ENCODE data around the gene RFX7.

The RFX7 gene

DNA sequence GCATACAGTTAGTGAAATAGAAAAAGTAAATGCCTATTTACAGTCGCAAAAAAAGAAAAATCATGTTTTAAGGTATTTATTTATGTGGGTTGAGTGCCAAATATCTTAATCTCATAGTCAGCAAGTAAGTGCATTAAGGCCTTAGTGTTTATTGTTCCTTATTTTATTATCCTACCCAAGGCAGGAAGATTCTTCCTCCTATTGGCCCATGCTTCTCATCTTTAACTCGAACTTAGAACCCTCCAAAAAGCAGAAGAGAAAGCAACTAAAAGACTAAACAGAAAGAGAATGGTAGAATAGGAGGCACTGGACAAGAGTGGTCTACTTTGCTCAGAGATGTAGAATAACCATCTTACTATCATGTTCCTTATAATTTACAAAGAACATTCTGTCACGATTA lies 7.5 kb downstream of the RFX7 start:
- Mint-ChIP-seq H3K27me3 (no peaks in the 10 kb centered on the region), H3K4me3 (no peak overlapping the region), H3K36me3 (ENCODE audit: insufficient read depth) (peaks cover 3% of the 10 kb centered on the region), H3K9me3 (peaks cover 16% of the 10 kb centered on the region), H3K27ac (ENCODE audit: low read depth) (peak overlapping the region; percentile 26), H3K4me1 (peaks cover 41% of the 10 kb centered on the region)
- no peak for ATAC-seq (replicated peaks; ENCODE audit: extremely low read depth, poor library complexity, severe bottlenecking)
- no peak for DNase-seq (ENCODE audit: low spot score in 2 of 2)

DNA sequence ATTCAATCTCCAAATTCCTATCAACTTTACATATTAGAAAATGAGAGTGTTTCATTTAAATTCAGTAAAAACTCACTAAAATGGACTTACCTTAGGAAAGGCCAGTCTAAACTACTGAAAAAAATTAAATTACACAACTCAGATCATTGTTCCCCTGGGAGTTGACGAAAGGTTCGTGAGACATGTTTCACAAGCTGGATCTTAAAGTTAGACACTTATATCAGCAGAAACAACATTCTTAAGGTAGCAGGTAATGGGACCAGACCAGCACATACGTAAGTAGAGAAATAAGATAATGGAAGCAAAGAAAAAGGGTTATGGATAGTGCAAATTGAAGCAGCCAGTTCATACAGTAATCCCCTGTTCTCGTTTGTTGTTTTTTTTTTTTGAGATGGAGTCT lies 8.9 kb downstream of the RFX7 start:
- H3K4me3 Mint-ChIP-seq, result no peak overlapping the region
- H3K4me1 Mint-ChIP-seq, result peaks cover 46% of the 10 kb centered on the region
- peaks cover 7% of the 10 kb centered on the region for H3K36me3 Mint-ChIP-seq (ENCODE audit: insufficient read depth)
- H3K27ac Mint-ChIP-seq (ENCODE audit: low read depth), result no peak overlapping the region
- ATAC-seq (replicated peaks; ENCODE audit: extremely low read depth, poor library complexity, severe bottlenecking) (no peak), DNase-seq (ENCODE audit: low spot score in 2 of 2) (no peak)
- H3K27me3 Mint-ChIP-seq, result no peaks in the 10 kb centered on the region
- H3K9me3 Mint-ChIP-seq, result peaks cover 23% of the 10 kb centered on the region

GRCh38 chr15:56233549-56233948 lies 10.1 kb downstream of the RFX7 start:
- peaks cover 42% of the 10 kb centered on the region for H3K4me1 Mint-ChIP-seq
- H3K4me3 Mint-ChIP-seq, result no peak overlapping the region
- DNase-seq (ENCODE audit: low spot score in 2 of 2) (no peak), ATAC-seq (replicated peaks; ENCODE audit: extremely low read depth, poor library complexity, severe bottlenecking) (no peak)
- peaks cover 23% of the 10 kb centered on the region for H3K9me3 Mint-ChIP-seq
- H3K36me3 Mint-ChIP-seq (ENCODE audit: insufficient read depth), result peaks cover 7% of the 10 kb centered on the region
- H3K27me3 Mint-ChIP-seq, result no peaks in the 10 kb centered on the region
- H3K27ac Mint-ChIP-seq (ENCODE audit: low read depth), result no peak overlapping the region

DNA sequence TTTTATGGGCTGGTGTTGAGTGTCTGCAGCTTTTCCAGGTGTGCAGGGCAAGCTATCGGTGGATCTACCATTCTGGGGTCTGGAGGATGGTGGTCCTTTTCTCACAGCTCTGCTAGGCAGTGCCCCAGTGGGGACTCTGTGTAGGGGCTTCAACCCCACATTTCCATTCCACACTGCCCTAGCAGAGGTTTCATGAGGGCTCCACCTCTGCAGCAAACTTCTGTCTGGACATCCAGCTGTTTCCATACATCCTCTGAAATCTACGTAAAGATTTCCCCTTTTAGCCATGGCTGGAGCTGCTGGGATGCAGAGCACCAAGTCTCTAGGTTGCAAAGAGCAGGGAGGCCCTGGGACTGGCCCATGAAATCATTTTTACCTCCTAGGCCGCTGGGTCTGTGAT lies 11.6 kb downstream of the RFX7 start:
- Mint-ChIP-seq H3K36me3 (ENCODE audit: insufficient read depth) (peaks cover 5% of the 10 kb centered on the region), H3K9me3 (peaks cover 32% of the 10 kb centered on the region), H3K4me3 (no peak overlapping the region), H3K27me3 (no peaks in the 10 kb centered on the region), H3K4me1 (peaks cover 41% of the 10 kb centered on the region), H3K27ac (ENCODE audit: low read depth) (no peak overlapping the region)
- ATAC-seq (replicated peaks; ENCODE audit: extremely low read depth, poor library complexity, severe bottlenecking) (no peak), DNase-seq (ENCODE audit: low spot score in 2 of 2) (no peak)

GRCh38 chr15:56228854-56229253 lies 14.8 kb downstream of the RFX7 start:
- no peak for ATAC-seq (replicated peaks; ENCODE audit: extremely low read depth, poor library complexity, severe bottlenecking)
- H3K27me3 Mint-ChIP-seq, result no peaks in the 10 kb centered on the region
- H3K36me3 Mint-ChIP-seq (ENCODE audit: insufficient read depth), result peaks cover 6% of the 10 kb centered on the region
- no peak for DNase-seq (ENCODE audit: low spot score in 2 of 2)
- peaks cover 30% of the 10 kb centered on the region for H3K9me3 Mint-ChIP-seq
- H3K27ac Mint-ChIP-seq (ENCODE audit: low read depth), result no peak overlapping the region
- H3K4me3 Mint-ChIP-seq, result no peak overlapping the region
- peaks cover 30% of the 10 kb centered on the region for H3K4me1 Mint-ChIP-seq

DNA sequence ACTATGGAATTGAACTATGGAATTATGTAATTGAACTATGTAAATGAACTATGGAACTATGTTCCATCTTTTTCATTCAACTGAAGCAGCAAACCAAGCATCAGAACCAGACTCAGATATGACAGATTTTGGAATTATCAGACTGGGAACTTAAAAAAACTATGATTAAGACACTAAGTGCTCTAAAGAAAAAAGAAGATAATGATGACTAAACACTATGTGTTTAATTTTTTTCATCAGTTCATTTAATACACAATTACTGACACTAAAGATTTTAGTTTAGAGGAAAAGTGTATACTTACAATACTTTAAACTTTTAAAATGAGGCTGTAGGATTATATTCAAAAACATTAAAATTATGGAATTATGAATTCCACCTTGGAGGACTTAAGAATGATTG lies 15.3 kb downstream of the RFX7 start:
- Mint-ChIP-seq H3K36me3 (ENCODE audit: insufficient read depth) (peaks cover 6% of the 10 kb centered on the region), H3K9me3 (peaks cover 25% of the 10 kb centered on the region)
- no peak for ATAC-seq (replicated peaks; ENCODE audit: extremely low read depth, poor library complexity, severe bottlenecking)

GRCh38 chr15:56227780-56228179 lies 15.9 kb downstream of the RFX7 start:
- Mint-ChIP-seq H3K4me3 (no peak overlapping the region), H3K27ac (ENCODE audit: low read depth) (peak overlapping the region; percentile 21), H3K36me3 (ENCODE audit: insufficient read depth) (peaks cover 5% of the 10 kb centered on the region), H3K27me3 (no peaks in the 10 kb centered on the region), H3K4me1 (peaks cover 28% of the 10 kb centered on the region), H3K9me3 (peaks cover 19% of the 10 kb centered on the region)
- ATAC-seq (replicated peaks; ENCODE audit: extremely low read depth, poor library complexity, severe bottlenecking) (no peak), DNase-seq (ENCODE audit: low spot score in 2 of 2) (no peak)

More for the DNA sequence above, 15.3 kb downstream of the RFX7 start:
- no peak overlapping the region for H3K27ac Mint-ChIP-seq (ENCODE audit: low read depth)
- H3K27me3 Mint-ChIP-seq, result no peaks in the 10 kb centered on the region
- DNase-seq (ENCODE audit: low spot score in 2 of 2), result no peak
- no peak overlapping the region for H3K4me3 Mint-ChIP-seq
- H3K4me1 Mint-ChIP-seq, result peaks cover 28% of the 10 kb centered on the region

- ATAC-seq (replicated peaks; ENCODE audit: extremely low read depth, poor library complexity, severe bottlenecking), result no peak
- Mint-ChIP-seq H3K4me1 (peaks cover 31% of the 10 kb centered on the region), H3K36me3 (ENCODE audit: insufficient read depth) (peaks cover 5% of the 10 kb centered on the region), H3K27ac (ENCODE audit: low read depth) (peak overlapping the region; percentile 21), H3K9me3 (peaks cover 21% of the 10 kb centered on the region), H3K27me3 (no peaks in the 10 kb centered on the region), H3K4me3 (no peak overlapping the region)
- DNase-seq (ENCODE audit: low spot score in 2 of 2), result no peak
Measured at GRCh38 chr15:56227306-56227705, 16.4 kb downstream of the RFX7 start.

DNA sequence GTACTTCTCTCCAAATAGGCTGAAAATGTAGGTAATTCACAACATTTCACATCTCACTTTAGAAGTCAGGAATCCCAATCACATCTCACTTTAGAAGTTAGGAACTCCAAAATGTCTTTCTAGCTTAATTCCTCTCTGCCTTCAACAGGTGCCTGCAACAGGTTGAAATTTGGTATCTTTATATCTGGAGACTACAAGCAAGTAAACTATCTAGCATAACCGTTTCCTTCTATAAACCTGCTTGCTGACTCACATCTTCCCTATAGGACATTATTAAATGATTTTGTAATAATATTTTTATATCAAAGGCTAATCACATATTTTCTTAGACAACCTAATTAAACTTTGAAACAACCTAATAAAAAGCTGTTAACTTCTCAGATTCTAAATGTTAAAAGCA lies 18.2 kb downstream of the RFX7 start:
- no peak for ATAC-seq (replicated peaks; ENCODE audit: extremely low read depth, poor library complexity, severe bottlenecking)
- no peak overlapping the region for H3K4me3 Mint-ChIP-seq
- H3K27me3 Mint-ChIP-seq, result no peaks in the 10 kb centered on the region
- no peak overlapping the region for H3K27ac Mint-ChIP-seq (ENCODE audit: low read depth)
- peaks cover 1% of the 10 kb centered on the region for H3K36me3 Mint-ChIP-seq (ENCODE audit: insufficient read depth)
- H3K9me3 Mint-ChIP-seq, result peaks cover 18% of the 10 kb centered on the region
- no peak for DNase-seq (ENCODE audit: low spot score in 2 of 2)
- peaks cover 33% of the 10 kb centered on the region for H3K4me1 Mint-ChIP-seq

DNA sequence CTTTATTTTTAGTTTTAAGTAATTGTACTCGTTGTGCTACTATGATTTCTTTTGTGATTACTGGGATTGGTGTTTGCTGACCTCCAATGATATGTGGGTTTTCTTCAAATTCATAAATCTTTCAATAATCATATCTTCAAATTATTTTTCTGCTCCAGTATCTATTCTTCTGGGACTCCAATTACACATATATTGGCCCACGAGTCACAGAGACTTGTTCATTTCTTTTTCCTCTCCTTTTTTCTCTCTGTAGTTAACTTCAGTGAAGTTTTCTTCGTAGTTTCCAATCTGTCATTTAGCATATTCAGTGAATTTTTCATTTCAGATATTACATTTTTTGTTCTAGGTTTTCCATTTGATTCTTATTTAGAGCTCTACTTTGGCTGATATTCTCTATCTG lies 21.4 kb downstream of the RFX7 start:
- Mint-ChIP-seq H3K9me3 (peaks cover 8% of the 10 kb centered on the region), H3K4me3 (no peak overlapping the region), H3K27ac (ENCODE audit: low read depth) (peak overlapping the region; percentile 44), H3K36me3 (ENCODE audit: insufficient read depth) (peaks cover 2% of the 10 kb centered on the region), H3K27me3 (no peaks in the 10 kb centered on the region), H3K4me1 (peaks cover 31% of the 10 kb centered on the region)
- ATAC-seq (replicated peaks; ENCODE audit: extremely low read depth, poor library complexity, severe bottlenecking) (no peak), DNase-seq (ENCODE audit: low spot score in 2 of 2) (no peak)

DNA sequence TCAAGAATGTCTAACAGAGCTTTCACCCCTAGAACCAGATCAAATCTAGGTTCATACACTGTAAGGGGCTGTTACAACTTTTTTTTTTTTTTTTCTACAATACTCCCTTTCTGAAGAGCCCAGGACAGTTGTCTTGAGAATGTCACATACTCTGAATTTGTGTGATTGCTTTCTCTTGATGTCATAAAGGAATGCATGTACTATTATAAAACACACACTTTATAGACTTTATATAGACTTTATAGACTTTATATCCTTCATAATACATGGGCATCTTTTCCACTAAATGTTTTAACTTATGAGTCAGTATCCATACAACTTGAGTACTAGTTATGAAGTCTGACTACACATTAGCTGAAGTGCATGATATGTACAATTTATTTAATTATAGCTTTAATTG lies 26.3 kb downstream of the RFX7 start:
- H3K27me3 Mint-ChIP-seq, result no peaks in the 10 kb centered on the region
- DNase-seq (ENCODE audit: low spot score in 2 of 2) (no peak), ATAC-seq (replicated peaks; ENCODE audit: extremely low read depth, poor library complexity, severe bottlenecking) (no peak)
- peak overlapping the region; percentile 63 for H3K27ac Mint-ChIP-seq (ENCODE audit: low read depth)
- H3K4me1 Mint-ChIP-seq, result peaks cover 20% of the 10 kb centered on the region
- peaks cover 5% of the 10 kb centered on the region for H3K9me3 Mint-ChIP-seq
- H3K36me3 Mint-ChIP-seq (ENCODE audit: insufficient read depth), result peaks cover 2% of the 10 kb centered on the region
- H3K4me3 Mint-ChIP-seq, result no peak overlapping the region

GRCh38 chr15:56215769-56216168 lies 27.9 kb downstream of the RFX7 start:
- Mint-ChIP-seq H3K27me3 (no peaks in the 10 kb centered on the region), H3K36me3 (ENCODE audit: insufficient read depth) (peaks cover 2% of the 10 kb centered on the region), H3K27ac (ENCODE audit: low read depth) (no peak overlapping the region), H3K9me3 (no peaks in the 10 kb centered on the region), H3K4me1 (peaks cover 27% of the 10 kb centered on the region), H3K4me3 (no peak overlapping the region)
- no peak for ATAC-seq (replicated peaks; ENCODE audit: extremely low read depth, poor library complexity, severe bottlenecking)
- DNase-seq (ENCODE audit: low spot score in 2 of 2), result no peak

GRCh38 chr15:56211960-56212550 lies 31.6 kb downstream of the RFX7 start:
- no peak overlapping the region for H3K27ac Mint-ChIP-seq (ENCODE audit: low read depth)
- ATAC-seq (replicated peaks; ENCODE audit: extremely low read depth, poor library complexity, severe bottlenecking) (no peak), DNase-seq (ENCODE audit: low spot score in 2 of 2) (no peak)
- H3K4me3 Mint-ChIP-seq, result no peak overlapping the region
- peaks cover 53% of the 10 kb centered on the region for H3K4me1 Mint-ChIP-seq
- no peaks in the 10 kb centered on the region for H3K9me3 Mint-ChIP-seq
- H3K36me3 Mint-ChIP-seq (ENCODE audit: insufficient read depth), result peaks cover 6% of the 10 kb centered on the region
- H3K27me3 Mint-ChIP-seq, result no peaks in the 10 kb centered on the region
